ENCODE data around the gene SHOC1. TPM values are rescaled to one million over a fixed set of nuclear protein-coding genes. Genes with fewer than 3 reads are reported as not detected.

SHOC1 gene
- total and polyA plus RNA-seq, 2 donors (not counting 3 experiments of a cell fraction or from before 2014, with no cell fraction given) = not detected

- no peaks in the 10 kb centered on the region for H3K9me3 ChIP-seq (replicated peaks; ENCODE audit: control insufficient read depth, insufficient read depth, low read length)
- no peaks in the 10 kb centered on the region for H4K20me1 ChIP-seq (replicated peaks; ENCODE audit: control insufficient read depth, extremely low read depth, insufficient read depth, low read length)
- H3K27me3 ChIP-seq (ENCODE audit: control insufficient read depth in 2 of 2, insufficient read depth in 2 of 2, low read length in 2 of 2) = no peaks in the 10 kb centered on the region
- ChIA-PET CTCF (interaction anchor here (0.7 to 1.8 kb wide), 2 partner anchors 76 to 246 kb away, joined by 3 to 16 read pairs; no protein-coding TSS in a partner anchor), POLR2A (no interaction called here)
- dilution Hi-C loops (cut with MboI; ENCODE audit: extremely low pct_ligation_motif_present, low sequenced_read_pairs) = no loop called here
- no peak overlapping the region for H3K4me3 ChIP-seq (replicated peaks in 1 of 3; ENCODE audit: insufficient read depth in 1 of 3, low read depth in 1 of 3, low read length in 3 of 3)
- H3K36me3 ChIP-seq (ENCODE audit: control insufficient read depth in 2 of 2, extremely low read depth in 1 of 2, insufficient read depth in 2 of 2, low read length in 2 of 2) = no peaks in the 10 kb centered on the region
- H3K27ac ChIP-seq (ENCODE audit: insufficient read depth, low read depth, low read length) = no peak overlapping the region
- H3K4me2 ChIP-seq (ENCODE audit: insufficient read depth, low read length) = no peak overlapping the region
- TF ChIP-seq POLR2A (IDR thresholded peaks at IDR 0.05; ENCODE audit: low read depth, low read length) = no peak
- TF ChIP-seq GATA2 (IDR thresholded peaks at IDR 0.05; ENCODE audit: insufficient read depth, insufficient read length, low read depth, low read length) = no peak
- TF ChIP-seq MAX (IDR thresholded peaks at IDR 0.05; ENCODE audit: insufficient read depth, insufficient read length) = no peak
- TF ChIP-seq EZH2 (IDR thresholded peaks at IDR 0.05; ENCODE audit: borderline replicate concordance, low read depth, low read length, severe bottlenecking) = no peak
- H3K9me1 ChIP-seq (replicated peaks; ENCODE audit: control insufficient read depth, extremely low read depth, insufficient read depth, low read length) = no peaks in the 10 kb centered on the region
- no peak overlapping the region for H3K9ac ChIP-seq (replicated peaks; ENCODE audit: extremely low read depth, insufficient read depth, low read length)
- DNase-seq (ENCODE audit: low read depth, low spot score) (peak; percentile 37), FAIRE-seq (peak; percentile 80)
- intact Hi-C loops (cut with micrococcal nuclease) = loop anchor here (1.0 to 5.0 kb wide), 2 partner anchors 66 to 246 kb away; no protein-coding TSS in a partner anchor
- BruUV-seq (replicated peaks) = no TSS peak
- no peaks in the 10 kb centered on the region for H3K79me2 ChIP-seq (ENCODE audit: control insufficient read depth, insufficient read depth, low read length)
- H3K4me1 ChIP-seq (ENCODE audit: control insufficient read depth, extremely low read depth, insufficient read depth, low read length) = no peaks in the 10 kb centered on the region
- no peak overlapping the region for H2AFZ ChIP-seq (ENCODE audit: low read depth, low read length)
Observed at GRCh38 chr9:111828193-111828592, 33.5 kb upstream of the SHOC1 start.

- Histone ChIP-seq H4K20me1 (replicated peaks; ENCODE audit: control insufficient read depth, extremely low read depth, insufficient read depth, low read length) (no peaks in the 10 kb centered on the region), H3K4me3 (replicated peaks in 1 of 3; ENCODE audit: insufficient read depth in 1 of 3, low read depth in 1 of 3, low read length in 3 of 3) (no peak overlapping the region), H3K9ac (replicated peaks; ENCODE audit: extremely low read depth, insufficient read depth, low read length) (no peak overlapping the region), H3K27ac (ENCODE audit: insufficient read depth, low read depth, low read length) (no peak overlapping the region), H3K27me3 (ENCODE audit: control insufficient read depth in 2 of 2, insufficient read depth in 2 of 2, low read length in 2 of 2) (no peaks in the 10 kb centered on the region), H3K36me3 (ENCODE audit: control insufficient read depth in 2 of 2, extremely low read depth in 1 of 2, insufficient read depth in 2 of 2, low read length in 2 of 2) (no peaks in the 10 kb centered on the region), H2AFZ (ENCODE audit: low read depth, low read length) (no peak overlapping the region), H3K9me1 (replicated peaks; ENCODE audit: control insufficient read depth, extremely low read depth, insufficient read depth, low read length) (no peaks in the 10 kb centered on the region), H3K4me2 (ENCODE audit: insufficient read depth, low read length) (no peak overlapping the region), H3K79me2 (ENCODE audit: control insufficient read depth, insufficient read depth, low read length) (no peaks in the 10 kb centered on the region), H3K9me3 (replicated peaks; ENCODE audit: control insufficient read depth, insufficient read depth, low read length) (no peaks in the 10 kb centered on the region), H3K4me1 (ENCODE audit: control insufficient read depth, extremely low read depth, insufficient read depth, low read length) (no peaks in the 10 kb centered on the region)
- no TSS peak for BruUV-seq (replicated peaks)
- TF ChIP-seq MAX (IDR thresholded peaks at IDR 0.05; ENCODE audit: insufficient read depth, insufficient read length) (no peak), FOS (IDR thresholded peaks at IDR 0.05; ENCODE audit: borderline replicate concordance, insufficient read depth, low read length) (peak; percentile 4), JUN (IDR thresholded peaks at IDR 0.05; ENCODE audit: borderline replicate concordance, insufficient read depth, insufficient read length, low read depth) (peak; percentile 4)
- CTCF ChIA-PET = interaction anchor here (0.7 to 2.2 kb wide), 2 partner anchors 26 to 249 kb away, joined by 3 to 11 read pairs; no protein-coding TSS in a partner anchor
- FAIRE-seq (peak; percentile 33), DNase-seq (ENCODE audit: low read depth, low spot score) (no peak)
- dilution Hi-C loops (cut with MboI; ENCODE audit: extremely low pct_ligation_motif_present, low sequenced_read_pairs) (no loop called here), intact Hi-C loops (cut with micrococcal nuclease) (loop anchor here (5.0 kb wide), 1 partner anchor 63 kb away; no protein-coding TSS in a partner anchor)
- POLR2A ChIA-PET = no interaction called here
Observed at GRCh38 chr9:111825468-111826145, 30.9 kb upstream of the SHOC1 start.
